ENCODE results near the gene IQSEC1.

The IQSEC1 gene

DNA sequence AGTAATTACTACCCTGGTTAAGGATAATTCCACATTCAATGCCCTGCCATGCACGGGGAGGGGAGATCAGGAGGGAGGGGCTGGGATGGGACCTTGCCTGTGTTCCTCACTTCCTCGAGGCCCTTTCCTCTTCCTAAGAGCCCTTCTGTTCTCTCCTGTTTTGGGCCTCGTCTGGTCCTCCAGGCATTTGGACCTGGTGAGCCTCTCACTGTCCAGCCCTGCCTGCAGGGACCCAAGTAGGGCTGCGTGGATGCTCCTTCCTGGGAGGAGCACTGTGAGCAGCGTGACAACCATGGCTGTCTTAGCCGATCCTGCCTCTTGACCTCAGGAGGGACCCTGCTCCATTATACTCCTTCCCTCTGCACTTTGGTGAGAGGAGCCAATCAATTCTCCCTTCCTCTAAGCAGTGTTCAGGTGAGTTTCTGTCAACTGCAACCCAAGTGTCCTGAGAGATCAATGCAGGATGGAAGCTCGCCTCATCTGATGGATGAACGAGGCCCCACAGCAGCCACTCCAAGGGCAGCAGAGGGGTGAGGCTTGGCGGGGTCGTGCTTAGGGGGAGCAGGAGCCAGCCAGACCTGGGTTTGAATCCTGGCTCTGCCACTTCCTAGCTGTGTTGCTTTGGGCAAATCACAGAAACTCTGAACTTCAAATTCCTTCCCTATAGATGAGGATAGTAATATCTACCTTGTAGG is 92.5 kb downstream of the IQSEC1 start:
- DNase-seq = no peak

- no peak for DNase-seq
These were observed 93.2 kb downstream of the IQSEC1 start for GRCh38 chr3:12979947-12980487.

DNA sequence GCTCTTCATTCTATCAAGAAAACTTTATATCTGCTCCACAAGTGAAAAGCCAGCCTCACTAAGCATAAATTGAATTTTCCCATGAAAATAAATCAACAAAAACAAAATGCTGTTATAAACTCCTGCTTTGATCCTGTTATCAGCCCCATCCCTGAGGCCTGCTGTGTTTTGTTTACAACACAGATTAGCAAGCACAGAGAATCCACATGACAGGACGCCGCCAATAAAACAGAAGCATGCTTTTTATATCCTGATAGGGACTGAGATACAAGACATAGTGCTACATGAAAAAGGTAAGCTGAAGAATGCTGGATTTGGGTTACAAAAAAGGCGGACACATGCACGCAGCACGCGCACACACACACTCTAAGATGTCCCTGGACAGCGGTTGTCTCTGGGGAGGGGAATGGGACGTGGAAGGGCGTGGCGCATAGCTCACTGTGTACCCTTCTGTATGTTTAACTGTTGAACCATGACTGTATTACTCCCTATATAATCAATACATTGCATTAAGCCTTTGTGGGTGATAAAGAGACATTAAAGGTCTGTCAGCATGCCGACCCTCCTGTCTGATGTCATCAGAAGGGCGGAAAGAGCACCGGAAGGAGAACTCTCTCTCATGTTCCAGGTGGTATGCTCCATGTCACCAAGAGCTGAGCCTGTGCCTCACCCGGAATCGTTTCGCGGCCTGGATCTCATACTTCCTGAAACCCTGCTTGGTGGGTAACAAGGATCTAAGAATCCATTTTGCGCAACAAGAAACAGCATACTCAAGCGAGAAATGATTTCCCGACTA is 93.9 kb downstream of the IQSEC1 start:
- DNase-seq = no peak

- DNase-seq = no peak
These were observed 94.5 kb downstream of the IQSEC1 start for GRCh38 chr3:12978682-12979081.

DNA sequence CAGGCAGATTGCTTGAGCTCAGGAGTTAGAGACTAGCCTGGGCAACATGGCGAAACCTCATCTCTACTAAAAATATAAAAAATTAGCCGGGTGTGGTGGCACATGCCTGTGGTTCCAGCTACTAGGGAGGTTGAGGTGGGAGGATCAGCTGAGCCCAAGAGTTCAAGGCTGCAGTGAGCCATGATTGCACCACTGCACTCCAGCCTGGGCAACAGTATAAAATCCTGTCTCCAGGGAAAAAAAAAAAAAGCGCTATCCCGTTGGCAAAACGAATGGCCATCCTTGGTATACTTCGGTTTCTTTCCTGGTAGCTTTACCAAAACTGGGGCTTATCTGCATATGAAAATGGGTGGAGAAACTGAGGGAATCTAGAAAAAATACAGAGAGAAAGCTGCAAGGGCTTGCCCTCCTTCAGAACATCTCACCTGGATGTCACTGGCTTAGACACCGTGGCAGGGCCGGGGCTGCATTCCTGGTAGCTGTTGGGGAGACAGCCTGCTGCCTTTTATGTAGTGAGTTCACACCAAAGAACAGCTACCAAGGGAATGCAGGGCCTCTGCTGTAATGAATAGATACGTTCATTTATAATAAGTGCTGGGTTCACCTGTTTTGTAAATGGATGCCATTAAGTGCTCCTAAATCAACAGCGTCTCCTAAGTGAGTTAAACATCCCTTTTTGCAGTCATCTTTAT is 96.0 kb downstream of the IQSEC1 start:
- no peak for DNase-seq

GRCh38 chr3:12975748-12976522 is 97.3 kb downstream of the IQSEC1 start:
- no peak for DNase-seq

DNA sequence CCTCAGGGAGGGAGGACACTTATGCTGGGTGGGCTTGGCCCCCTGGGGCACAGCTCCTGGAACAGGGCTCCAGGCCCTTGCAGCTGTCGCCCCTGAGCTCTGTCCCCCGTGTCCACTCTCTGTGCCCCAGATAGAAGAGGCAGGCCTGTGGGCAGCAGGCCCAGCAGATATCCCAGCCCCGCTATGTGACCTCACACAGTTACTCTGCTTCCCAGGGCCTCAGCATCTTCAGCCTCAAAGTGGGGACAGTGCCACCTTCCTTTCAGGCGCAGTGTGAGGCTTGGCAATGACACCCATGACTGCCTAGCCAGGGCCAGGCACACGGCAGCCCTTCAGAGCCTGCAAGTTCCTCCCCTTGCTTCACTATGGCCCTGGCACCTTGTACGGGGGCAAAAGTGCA is 98.4 kb downstream of the IQSEC1 start:
- DNase-seq = no peak

DNA sequence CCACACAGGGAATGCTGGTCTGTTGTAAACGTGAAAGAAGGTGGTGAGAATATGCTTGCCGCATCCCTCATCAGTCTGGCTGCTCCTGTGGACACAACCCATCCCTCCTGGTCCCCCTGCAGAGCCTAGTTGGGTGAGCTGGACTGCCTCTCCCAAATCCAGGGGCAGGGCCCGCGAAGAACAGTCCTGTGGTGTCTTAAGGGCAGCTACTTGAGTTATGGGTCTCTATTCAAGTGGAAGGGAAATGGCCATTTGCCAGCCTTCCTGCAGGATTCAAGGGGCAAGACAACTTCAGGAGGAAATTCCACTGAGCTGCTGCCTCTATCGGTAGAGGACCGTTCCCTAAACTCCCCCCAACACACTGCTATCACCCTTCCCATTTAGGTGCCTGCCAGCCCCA is 98.9 kb downstream of the IQSEC1 start:
- no peak for DNase-seq

GRCh38 chr3:12973827-12974226 is 99.4 kb downstream of the IQSEC1 start:
- DNase-seq = no peak

GRCh38 chr3:12972781-12973702 is 100.2 kb downstream of the IQSEC1 start:
- no peak for DNase-seq

DNA sequence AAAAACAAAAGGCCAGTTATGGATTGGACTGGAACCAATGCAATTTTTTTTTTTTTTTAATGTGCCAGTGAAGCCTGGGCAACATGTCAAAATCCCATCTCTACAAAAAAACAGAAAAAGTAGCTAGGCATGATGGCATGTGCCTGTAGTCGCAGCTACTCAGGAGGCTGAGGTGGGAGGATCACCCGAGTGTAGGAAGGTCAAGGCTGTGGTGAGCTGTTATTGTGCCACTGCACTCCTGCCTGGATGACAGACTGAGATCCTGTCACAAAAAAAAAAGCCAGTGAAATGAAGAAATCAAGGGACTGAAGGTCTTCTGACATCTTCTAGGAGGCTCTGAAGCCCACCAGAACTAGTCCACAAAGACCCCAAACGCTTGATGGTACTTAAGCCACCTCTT is 101.2 kb downstream of the IQSEC1 start:
- DNase-seq = no peak

- no peak for DNase-seq
These were observed 102.5 kb downstream of the IQSEC1 start for GRCh38 chr3:12970684-12971083.

- DNase-seq = no peak
These were observed 103.7 kb downstream of the IQSEC1 start for GRCh38 chr3:12969486-12969885.

DNA sequence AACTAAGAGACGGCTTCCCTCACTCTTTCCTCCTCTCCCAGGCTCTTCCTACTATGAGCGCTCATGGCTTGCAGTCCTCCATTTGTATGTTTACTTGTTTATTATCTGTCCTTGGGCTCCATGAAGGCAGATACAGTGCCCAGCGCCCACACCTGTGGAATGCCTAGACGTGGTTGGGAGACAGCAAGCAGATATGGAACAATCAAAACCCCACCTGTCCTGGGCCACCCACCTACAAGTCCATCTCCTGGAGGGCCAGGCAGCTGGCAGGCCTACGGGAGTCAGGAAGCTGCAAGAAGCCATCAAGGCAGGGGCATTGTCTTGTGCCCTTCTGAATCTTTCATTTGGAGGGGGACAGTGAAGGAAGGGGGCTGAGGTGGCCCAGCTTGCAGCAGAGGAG is 104.7 kb downstream of the IQSEC1 start:
- DNase-seq = no peak

DNA sequence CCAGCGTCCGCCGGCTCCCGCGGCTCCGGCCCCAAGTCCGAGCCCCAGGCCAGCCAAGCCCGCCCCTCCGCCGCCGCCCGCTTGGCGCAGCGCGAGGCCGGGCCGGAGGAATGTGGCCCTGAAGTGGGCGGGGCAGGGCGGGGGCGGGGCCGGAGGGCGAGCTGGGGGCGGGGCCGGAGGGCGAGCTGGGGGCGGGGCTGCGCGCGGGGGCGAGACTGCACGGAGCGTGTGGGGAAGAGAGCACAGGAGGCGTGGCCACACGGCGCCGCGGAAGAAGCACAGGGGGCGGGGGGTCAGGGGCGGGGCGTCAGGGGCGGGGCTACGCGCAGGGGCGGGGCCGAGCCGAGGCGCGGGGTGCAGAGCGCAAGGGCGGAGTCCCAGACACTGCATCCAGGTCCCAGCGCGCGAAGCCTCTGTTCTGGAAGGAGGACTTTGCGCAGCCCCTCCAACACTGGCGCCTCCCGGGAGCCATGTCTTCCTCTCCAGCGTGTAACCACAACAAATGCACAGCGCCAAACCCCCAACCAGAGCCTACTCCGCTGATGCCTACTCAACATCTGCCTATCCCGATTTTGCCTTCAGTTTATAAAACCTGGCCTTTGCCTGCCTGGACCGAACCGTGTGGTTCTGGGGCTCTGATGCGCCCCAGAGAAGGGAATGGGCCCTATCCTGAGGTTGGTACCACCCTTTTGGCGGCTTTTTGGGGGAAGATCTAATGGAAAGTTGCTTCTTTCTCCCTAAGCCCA is 105.5 kb downstream of the IQSEC1 start:
- DNase-seq = peak; percentile 91

- no peak for DNase-seq
These were observed 106.2 kb downstream of the IQSEC1 start for GRCh38 chr3:12966847-12967605.

- DNase-seq = no peak
These were observed 107.0 kb downstream of the IQSEC1 start for GRCh38 chr3:12965999-12966846.

DNA sequence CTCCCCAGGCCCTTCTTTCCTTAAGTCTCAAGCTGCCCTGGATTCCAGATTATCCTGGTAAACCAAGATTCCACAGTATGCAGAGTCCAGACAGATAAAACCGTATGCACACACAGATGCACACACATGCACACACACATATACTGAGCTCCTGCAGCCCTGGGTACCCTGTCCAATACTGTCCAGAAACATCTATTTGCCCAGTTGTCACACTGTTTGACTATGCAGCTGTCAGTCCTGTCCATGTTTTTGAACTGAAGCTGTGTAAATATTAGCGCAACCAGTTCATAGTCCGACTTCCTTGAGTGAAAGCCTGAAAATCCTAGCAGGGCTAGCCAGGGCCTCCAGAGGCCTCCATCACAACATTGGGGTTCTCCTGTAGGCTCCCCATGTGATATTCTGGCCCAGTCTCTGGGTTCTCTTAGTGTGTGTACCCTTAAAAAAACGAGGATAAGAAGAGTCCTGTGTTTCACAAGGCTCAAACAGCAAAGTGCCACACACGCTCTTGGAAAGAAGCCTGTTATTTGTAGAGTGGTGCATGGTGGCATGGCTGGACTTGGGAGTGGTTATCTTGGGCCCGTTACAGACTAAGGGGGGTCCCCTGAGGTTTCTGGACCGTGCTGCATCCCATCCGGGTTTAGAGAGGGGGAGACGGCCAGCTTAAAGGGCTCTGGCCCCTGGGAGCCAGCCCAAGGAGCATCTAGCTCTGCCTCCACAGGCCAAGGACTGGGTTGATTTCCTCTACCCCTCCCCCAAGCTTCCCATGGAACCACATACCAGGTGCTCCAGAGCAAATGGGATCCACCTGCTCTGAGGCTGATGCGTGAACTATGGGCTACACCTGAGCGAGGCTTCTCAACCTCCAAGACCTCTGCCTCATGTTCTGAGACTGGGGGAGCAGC is 108.3 kb downstream of the IQSEC1 start:
- DNase-seq = no peak
